GM12878 (cell line): Measurements from ENCODE around the gene SAP30L. TPM values are rescaled to one million over a fixed set of nuclear protein-coding genes. Genes with fewer than 3 reads are reported as not detected.

Source experiments
- BCLAF1 ChIP-seq: fragments of 450-650 bp; IDR thresholded peaks from 2 replicates; pipeline ENCODE4 v1.6.1; 2017; ENCODE audit warnings: antibody characterized with exemption, mild to moderate bottlenecking, moderate library complexity
- DPF2 ChIP-seq: fragments of 450-650 bp; IDR thresholded peaks from 2 replicates; pipeline ENCODE4 v1.6.1; 2017; ENCODE audit warnings: mild to moderate bottlenecking
- EED ChIP-seq: sonication (generic); IDR thresholded peaks from 2 replicates; pipeline ENCODE4 v1.6.1; 2016; ENCODE audit warnings: antibody characterized with exemption, low read depth
- EGR1 ChIP-seq, 2 experiments: IDR thresholded peaks; 1 replicate in 1 of 2; 2 replicates in 1 of 2; pipeline ENCODE4 v1.6.1; 2011 to 2012; ENCODE audit warnings: low read depth in 2 of 2, low read length in 2 of 2, borderline replicate concordance in 1 of 2, mild to moderate bottlenecking in 1 of 2, moderate library complexity in 1 of 2
- FOXK2 ChIP-seq: fragments of 450-650 bp; IDR thresholded peaks from 2 replicates; pipeline ENCODE4 v1.6.1; 2017; ENCODE audit warnings: mild to moderate bottlenecking, moderate library complexity
- IRF4 ChIP-seq: IDR thresholded peaks from 2 replicates; pipeline ENCODE4 v1.6.1; 2011; ENCODE audit warnings: low read depth, low read length
- JUNB ChIP-seq: IDR thresholded peaks from 2 replicates; pipeline ENCODE4 v1.6.1; 2016; ENCODE audit warnings: antibody characterized with exemption, mild to moderate bottlenecking
- KAT2A ChIP-seq: conservative IDR thresholded peaks from 2 replicates; pipeline ENCODE4 v1.6.1; 2011; ENCODE audit warnings: low read depth, low read length; ENCODE audit not compliant: control insufficient read depth
- LARP7 ChIP-seq: fragments of 450-650 bp; IDR thresholded peaks from 2 replicates; pipeline ENCODE4 v1.6.1; 2017; ENCODE audit warnings: mild to moderate bottlenecking
- NR2F1 ChIP-seq: fragments of 450-650 bp; conservative IDR thresholded peaks from 2 replicates; pipeline ENCODE4 v1.6.1; 2017; ENCODE audit warnings: mild to moderate bottlenecking
- PKNOX1 ChIP-seq: fragments of 450-650 bp; IDR thresholded peaks from 2 replicates; pipeline ENCODE4 v1.6.1; 2016; ENCODE audit warnings: mild to moderate bottlenecking
- POLR2AphosphoS2 ChIP-seq: IDR thresholded peaks from 2 replicates; pipeline ENCODE4 v1.6.1; 2011; ENCODE audit warnings: low read depth, mild to moderate bottlenecking, low read length, improper control_type of control experiment, moderate library complexity
- RUNX3 ChIP-seq: IDR thresholded peaks from 2 replicates; pipeline ENCODE4 v1.6.1; 2012; ENCODE audit warnings: low read length, inconsistent platforms
- SUPT20H ChIP-seq: IDR thresholded peaks from 2 replicates; pipeline ENCODE4 v1.6.1; 2011; ENCODE audit warnings: low read depth, mild to moderate bottlenecking, low read length, moderate library complexity, borderline replicate concordance; ENCODE audit not compliant: control insufficient read depth
- ZBTB33 ChIP-seq: fragments of 450-650 bp; IDR thresholded peaks from 2 replicates; pipeline ENCODE4 v1.6.1; 2017; ENCODE audit warnings: mild to moderate bottlenecking
- ZNF592 ChIP-seq: fragments of 450-650 bp; IDR thresholded peaks from 2 replicates; pipeline ENCODE4 v1.6.1; 2017; ENCODE audit warnings: mild to moderate bottlenecking, moderate library complexity
- polyA plus RNA-seq, 11 experiments: library from polyadenylated mRNA; depleted of rRNA in 4 of 11; unstranded in 6 of 11; stranded (reverse) in 5 of 11; fragments of >200 nt; fragmentation: Nextera tagmentation in 4 of 11; fragmentation: Illumina TruSeq in 1 of 11; extraction: Ambion mirVana in 4 of 11; extraction: Trizol in 1 of 11; gene quantifications; 1 replicate in 1 of 11; 2 replicates in 10 of 11; pipeline versions ENCODE4 v1.2.1 to v1.2.3, GENCODE V29; 2011 to 2016; ENCODE audit warnings: inconsistent platforms in 2 of 11, missing spikeins in 2 of 11, low read depth in 1 of 11
- total RNA-seq, 4 experiments: library from RNA; depleted of rRNA in 3 of 4; stranded (reverse); fragments of >200 nt in 3 of 4; fragmentation: Illumina TruSeq in 1 of 4; extraction: Trizol in 1 of 4; gene quantifications; 2 replicates each; pipeline versions ENCODE4 v1.2.1 to v1.2.3, GENCODE V29; 2013 to 2021

The SAP30L gene
- total and polyA plus RNA-seq, 10 of the 15 experiments (the other 5 are each of a cell fraction or from before 2014, with no cell fraction given) = 2.4 to 36.8 (median 15.7) TPM

GRCh38 chr5:154446195-154447088 lies 645 bp downstream of the SAP30L start (continued):
- no peak for TF ChIP-seq FOXK2
- TF ChIP-seq SUPT20H = no peak
- no peak for TF ChIP-seq ZBTB33
- no peak for TF ChIP-seq JUNB
- no peak for TF ChIP-seq RUNX3
- no peak for TF ChIP-seq ZNF592
- peak; percentile 75 for TF ChIP-seq LARP7
- TF ChIP-seq NR2F1 = no peak; the same call in 1 of the 2 replicates
- no peak for TF ChIP-seq KAT2A
- TF ChIP-seq EED = no peak
- TF ChIP-seq EGR1 (IDR thresholded peaks at IDR 0.05; ENCODE audit: borderline replicate concordance in 1 of 2, low read depth in 2 of 2, low read length in 2 of 2) = peak in 1 of 2 experiments; percentile 49; a peak in 1 of 3 replicates
- TF ChIP-seq IRF4 = no peak
- TF ChIP-seq DPF2 = no peak
- no peak for TF ChIP-seq BCLAF1
- 0 out of 2 replicates have a peak, but pooled peaks have one; percentile 7 for TF ChIP-seq PKNOX1
- TF ChIP-seq POLR2AphosphoS2 = no peak
